K562 (cell line): ENCODE data around the gene EDEM1. TPM values are rescaled to one million over a fixed set of nuclear protein-coding genes. Genes with fewer than 3 reads are reported as not detected.

Source experiments
- ATAC-seq: fragments of 200-7000 bp; cut with Tn5 transposase; 3 replicates; pipeline ENCODE4 v1.9.1; 2020; ENCODE audit warnings: moderate library complexity
- BruUV-seq: library from RNA; stranded (reverse); fragments of 400-500 nt; replicated peaks from 2 replicates; lab custom pipeline; 2021; lab: Mats Ljungman, UMichigan
- CTCF ChIA-PET: fragments of 300-600 bp; formaldehyde crosslinking; extraction: SDS; loops from one replicate; lab custom pipeline; 2021; ENCODE audit warnings: low intra/inter-chr PET ratio; lab: Yijun Ruan, JAX
- POLR2A ChIA-PET: fragments of 300-600, 350-650 bp; sonication (Branson Sonifier 250); formaldehyde crosslinking; extraction: SDS; loops from one replicate; lab custom pipeline; 2021; ENCODE audit warnings: antibody characterized with exemption, inconsistent platforms; lab: Yijun Ruan, JAX
- DNase-seq, 4 experiments: peaks; one replicate each; pipeline versions ENCODE4 v3.0.0 to v3.0.0-alpha.2; 2011 to 2018; ENCODE audit warnings: low spot score in 3 of 4, mixed read lengths in 3 of 4; ENCODE audit errors: extremely low read depth in 1 of 4
- FAIRE-seq: peaks from 2 replicates; lab custom pipeline; 2011; peaks lifted over from hg19 to GRCh38; lab: Jason Lieb, UNC
- H2AFZ ChIP-seq: 2 replicates; pipeline ENCODE4 v1.6.0; 2011; ENCODE audit warnings: low read depth, low read length, control low read depth, inconsistent platforms
- H3K27ac ChIP-seq: fragments of 200-600 bp; 3 replicates; pipeline ENCODE4 v1.8.0; 2011; ENCODE audit warnings: low read depth, mild to moderate bottlenecking, control low read depth, inconsistent platforms, low read length, moderate library complexity, mixed read lengths; ENCODE audit errors: extremely low read depth
- H3K27me3 ChIP-seq, 2 experiments: fragments of 300-600 bp in 1 of 2; 2 replicates in 1 of 2; 3 replicates in 1 of 2; pipeline versions ENCODE4 v1.6.0 to v1.8.0; 2011; ENCODE audit warnings: inconsistent platforms in 2 of 2, low read length in 2 of 2, mild to moderate bottlenecking in 1 of 2, mixed read lengths in 1 of 2, moderate library complexity in 1 of 2; ENCODE audit not compliant: control insufficient read depth in 2 of 2, insufficient read depth in 2 of 2
- H3K36me3 ChIP-seq: fragments of 300-600 bp; 3 replicates; pipeline ENCODE4 v1.8.0; 2011; ENCODE audit warnings: mild to moderate bottlenecking, low read length, inconsistent platforms; ENCODE audit not compliant: control insufficient read depth, insufficient read depth
- H3K4me1 ChIP-seq, 2 experiments: fragments of 200-600 bp in 1 of 2; replicated peaks in 1 of 2; 2 replicates in 1 of 2; 3 replicates in 1 of 2; pipeline versions ENCODE4 v1.5.1 to v1.8.0; 2011; ENCODE audit warnings: inconsistent platforms in 2 of 2, low read length in 2 of 2, mild to moderate bottlenecking in 1 of 2, mixed read lengths in 1 of 2, moderate library complexity in 1 of 2; ENCODE audit not compliant: control insufficient read depth in 2 of 2, insufficient read depth in 2 of 2
- H3K4me2 ChIP-seq: 2 replicates; pipeline ENCODE4 v1.6.1; 2011; ENCODE audit warnings: low read length, control low read depth, inconsistent platforms, mixed read lengths; ENCODE audit not compliant: insufficient read depth
- H3K4me3 ChIP-seq: fragments of 200-600 bp; sonication (generic), shearing (Covaris generic); 2 replicates; pipeline ENCODE4 v1.5.1; 2016; ENCODE audit warnings: control low read depth, inconsistent platforms
- H3K79me2 ChIP-seq: fragments of 200-600 bp; 3 replicates; pipeline ENCODE4 v1.8.0; 2011; ENCODE audit warnings: low read length, inconsistent platforms; ENCODE audit not compliant: control insufficient read depth, insufficient read depth
- H3K9ac ChIP-seq, 2 experiments: 2 replicates each; pipeline versions ENCODE4 v1.6.0 to v1.6.1; 2011; ENCODE audit warnings: low read depth in 2 of 2, low read length in 2 of 2, control low read depth in 1 of 2, inconsistent platforms in 1 of 2, mild to moderate bottlenecking in 1 of 2, mixed read lengths in 1 of 2; ENCODE audit not compliant: insufficient read depth in 1 of 2
- H3K9me1 ChIP-seq: one replicate; pipeline ENCODE4 v1.6.0; 2011; ENCODE audit warnings: inconsistent platforms, mild to moderate bottlenecking, low read length, moderate library complexity; ENCODE audit not compliant: control insufficient read depth, insufficient read depth
- H3K9me3 ChIP-seq: replicated peaks from 2 replicates; pipeline ENCODE4 v1.5.1; 2011; ENCODE audit warnings: low read depth, low read length, inconsistent platforms; ENCODE audit not compliant: control insufficient read depth, insufficient read depth
- H4K20me1 ChIP-seq: replicated peaks from 2 replicates; pipeline ENCODE4 v1.6.1; 2011; ENCODE audit warnings: low read length, inconsistent platforms, mixed read lengths; ENCODE audit not compliant: control insufficient read depth, insufficient read depth
- L3MBTL2 ChIP-seq: fragments of 450-650 bp; IDR thresholded peaks from 2 replicates; pipeline ENCODE4 v1.6.1; 2016; ENCODE audit warnings: mild to moderate bottlenecking, moderate library complexity
- MECOM ChIP-seq: fragments of 250-450 bp; sonication (Bioruptor Pico); IDR thresholded peaks from 2 replicates; pipeline ENCODE4 v1.8.0; 2022; ENCODE audit warnings: inconsistent platforms
- U2AF1 ChIP-seq: fragments of 200-400 bp; formaldehyde crosslinking; optimal IDR thresholded peaks from 2 replicates; pipeline ENCODE3; 2017; ENCODE audit warnings: mild to moderate bottlenecking, low read depth, low read length, moderate library complexity
- WGBS: fragments of 100-300 bp; shearing (Covaris generic); methylation state at CpG from one replicate; pipeline ENCODE4 v1.1.6; 2016; ENCODE audit warnings: low coverage, mixed read lengths; ENCODE audit not compliant: insufficient coverage; ENCODE audit errors: missing lambda C conversion rate; 5-methylcytosine and 5-hydroxymethylcytosine counted together
- in situ Hi-C: fragments of 300-500 bp; cut with MboI; formaldehyde crosslinking; loops from 4 replicates; pipeline ENCODE4 v1.15.0; 2018; ENCODE audit warnings: inconsistent platforms, mixed read lengths
- intact Hi-C: fragments of 100-400 bp; cut with micrococcal nuclease; formaldehyde crosslinking; loops from 2 replicates; pipeline ENCODE4 v1.14.2; 2022
- polyA plus RNA-seq, 8 experiments: library from polyadenylated mRNA; depleted of rRNA in 4 of 8; stranded (reverse) in 5 of 8; unstranded in 3 of 8; fragments of >200 nt; fragmentation: Nextera tagmentation in 2 of 8; fragmentation: Illumina TruSeq in 1 of 8; extraction: Ambion mirVana in 2 of 8; extraction: Trizol in 1 of 8; gene quantifications; 2 replicates each; pipeline versions ENCODE4 v1.2.1 to v1.2.3, GENCODE V29; 2011 to 2014; ENCODE audit warnings: inconsistent platforms in 1 of 8, missing spikeins in 1 of 8
- total RNA-seq, 7 experiments: library from RNA; depleted of rRNA in 6 of 7; stranded (reverse); fragments of >200 nt in 6 of 7; fragmentation: Illumina TruSeq in 2 of 7; extraction: Trizol in 2 of 7; gene quantifications; 2 replicates each; pipeline versions ENCODE4 v1.2.1 to v1.2.3, GENCODE V29; 2011 to 2021; ENCODE audit warnings: low replicate concordance in 1 of 7
- TF ChIP-seq, protein P1 (sequence below): fragments of 450-650 bp; IDR thresholded peaks from 2 replicates; pipeline ENCODE4 v1.6.1; 2016; ENCODE audit warnings: mild to moderate bottlenecking, moderate library complexity
- TF ChIP-seq, protein P2 (sequence below), 2 experiments: fragments of 150-350 bp in 1 of 2; IDR thresholded peaks; 2 replicates each; pipeline ENCODE4 v1.6.1; 2012 to 2016; ENCODE audit warnings: low read depth in 2 of 2, low read length in 2 of 2, mild to moderate bottlenecking in 1 of 2, moderate library complexity in 1 of 2

The EDEM1 gene
- total and polyA plus RNA-seq, 9 of the 15 experiments (the other 6 are each of a cell fraction or from before 2014, with no cell fraction given) = 6.2 to 36.7 (median 14.3) TPM

GRCh38 chr3:5191555-5192304 is 4.2 kb downstream of the EDEM1 start:
- intact Hi-C loops = loop anchor here (5.0 kb wide), 1 partner anchor 379 kb away; no protein-coding TSS in a partner anchor
- 51% methylated on average over 5 of the region's 5 CpGs for WGBS
- no peaks in the 10 kb centered on the region for H3K9me3 ChIP-seq
- H3K4me3 ChIP-seq = no peak overlapping the region
- TF ChIP-seq, protein P1, sequence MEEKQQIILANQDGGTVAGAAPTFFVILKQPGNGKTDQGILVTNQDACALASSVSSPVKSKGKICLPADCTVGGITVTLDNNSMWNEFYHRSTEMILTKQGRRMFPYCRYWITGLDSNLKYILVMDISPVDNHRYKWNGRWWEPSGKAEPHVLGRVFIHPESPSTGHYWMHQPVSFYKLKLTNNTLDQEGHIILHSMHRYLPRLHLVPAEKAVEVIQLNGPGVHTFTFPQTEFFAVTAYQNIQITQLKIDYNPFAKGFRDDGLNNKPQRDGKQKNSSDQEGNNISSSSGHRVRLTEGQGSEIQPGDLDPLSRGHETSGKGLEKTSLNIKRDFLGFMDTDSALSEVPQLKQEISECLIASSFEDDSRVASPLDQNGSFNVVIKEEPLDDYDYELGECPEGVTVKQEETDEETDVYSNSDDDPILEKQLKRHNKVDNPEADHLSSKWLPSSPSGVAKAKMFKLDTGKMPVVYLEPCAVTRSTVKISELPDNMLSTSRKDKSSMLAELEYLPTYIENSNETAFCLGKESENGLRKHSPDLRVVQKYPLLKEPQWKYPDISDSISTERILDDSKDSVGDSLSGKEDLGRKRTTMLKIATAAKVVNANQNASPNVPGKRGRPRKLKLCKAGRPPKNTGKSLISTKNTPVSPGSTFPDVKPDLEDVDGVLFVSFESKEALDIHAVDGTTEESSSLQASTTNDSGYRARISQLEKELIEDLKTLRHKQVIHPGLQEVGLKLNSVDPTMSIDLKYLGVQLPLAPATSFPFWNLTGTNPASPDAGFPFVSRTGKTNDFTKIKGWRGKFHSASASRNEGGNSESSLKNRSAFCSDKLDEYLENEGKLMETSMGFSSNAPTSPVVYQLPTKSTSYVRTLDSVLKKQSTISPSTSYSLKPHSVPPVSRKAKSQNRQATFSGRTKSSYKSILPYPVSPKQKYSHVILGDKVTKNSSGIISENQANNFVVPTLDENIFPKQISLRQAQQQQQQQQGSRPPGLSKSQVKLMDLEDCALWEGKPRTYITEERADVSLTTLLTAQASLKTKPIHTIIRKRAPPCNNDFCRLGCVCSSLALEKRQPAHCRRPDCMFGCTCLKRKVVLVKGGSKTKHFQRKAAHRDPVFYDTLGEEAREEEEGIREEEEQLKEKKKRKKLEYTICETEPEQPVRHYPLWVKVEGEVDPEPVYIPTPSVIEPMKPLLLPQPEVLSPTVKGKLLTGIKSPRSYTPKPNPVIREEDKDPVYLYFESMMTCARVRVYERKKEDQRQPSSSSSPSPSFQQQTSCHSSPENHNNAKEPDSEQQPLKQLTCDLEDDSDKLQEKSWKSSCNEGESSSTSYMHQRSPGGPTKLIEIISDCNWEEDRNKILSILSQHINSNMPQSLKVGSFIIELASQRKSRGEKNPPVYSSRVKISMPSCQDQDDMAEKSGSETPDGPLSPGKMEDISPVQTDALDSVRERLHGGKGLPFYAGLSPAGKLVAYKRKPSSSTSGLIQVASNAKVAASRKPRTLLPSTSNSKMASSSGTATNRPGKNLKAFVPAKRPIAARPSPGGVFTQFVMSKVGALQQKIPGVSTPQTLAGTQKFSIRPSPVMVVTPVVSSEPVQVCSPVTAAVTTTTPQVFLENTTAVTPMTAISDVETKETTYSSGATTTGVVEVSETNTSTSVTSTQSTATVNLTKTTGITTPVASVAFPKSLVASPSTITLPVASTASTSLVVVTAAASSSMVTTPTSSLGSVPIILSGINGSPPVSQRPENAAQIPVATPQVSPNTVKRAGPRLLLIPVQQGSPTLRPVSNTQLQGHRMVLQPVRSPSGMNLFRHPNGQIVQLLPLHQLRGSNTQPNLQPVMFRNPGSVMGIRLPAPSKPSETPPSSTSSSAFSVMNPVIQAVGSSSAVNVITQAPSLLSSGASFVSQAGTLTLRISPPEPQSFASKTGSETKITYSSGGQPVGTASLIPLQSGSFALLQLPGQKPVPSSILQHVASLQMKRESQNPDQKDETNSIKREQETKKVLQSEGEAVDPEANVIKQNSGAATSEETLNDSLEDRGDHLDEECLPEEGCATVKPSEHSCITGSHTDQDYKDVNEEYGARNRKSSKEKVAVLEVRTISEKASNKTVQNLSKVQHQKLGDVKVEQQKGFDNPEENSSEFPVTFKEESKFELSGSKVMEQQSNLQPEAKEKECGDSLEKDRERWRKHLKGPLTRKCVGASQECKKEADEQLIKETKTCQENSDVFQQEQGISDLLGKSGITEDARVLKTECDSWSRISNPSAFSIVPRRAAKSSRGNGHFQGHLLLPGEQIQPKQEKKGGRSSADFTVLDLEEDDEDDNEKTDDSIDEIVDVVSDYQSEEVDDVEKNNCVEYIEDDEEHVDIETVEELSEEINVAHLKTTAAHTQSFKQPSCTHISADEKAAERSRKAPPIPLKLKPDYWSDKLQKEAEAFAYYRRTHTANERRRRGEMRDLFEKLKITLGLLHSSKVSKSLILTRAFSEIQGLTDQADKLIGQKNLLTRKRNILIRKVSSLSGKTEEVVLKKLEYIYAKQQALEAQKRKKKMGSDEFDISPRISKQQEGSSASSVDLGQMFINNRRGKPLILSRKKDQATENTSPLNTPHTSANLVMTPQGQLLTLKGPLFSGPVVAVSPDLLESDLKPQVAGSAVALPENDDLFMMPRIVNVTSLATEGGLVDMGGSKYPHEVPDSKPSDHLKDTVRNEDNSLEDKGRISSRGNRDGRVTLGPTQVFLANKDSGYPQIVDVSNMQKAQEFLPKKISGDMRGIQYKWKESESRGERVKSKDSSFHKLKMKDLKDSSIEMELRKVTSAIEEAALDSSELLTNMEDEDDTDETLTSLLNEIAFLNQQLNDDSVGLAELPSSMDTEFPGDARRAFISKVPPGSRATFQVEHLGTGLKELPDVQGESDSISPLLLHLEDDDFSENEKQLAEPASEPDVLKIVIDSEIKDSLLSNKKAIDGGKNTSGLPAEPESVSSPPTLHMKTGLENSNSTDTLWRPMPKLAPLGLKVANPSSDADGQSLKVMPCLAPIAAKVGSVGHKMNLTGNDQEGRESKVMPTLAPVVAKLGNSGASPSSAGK = 0 out of 2 replicates have a peak, but pooled peaks have one; percentile 23
- TF ChIP-seq, protein P2, sequence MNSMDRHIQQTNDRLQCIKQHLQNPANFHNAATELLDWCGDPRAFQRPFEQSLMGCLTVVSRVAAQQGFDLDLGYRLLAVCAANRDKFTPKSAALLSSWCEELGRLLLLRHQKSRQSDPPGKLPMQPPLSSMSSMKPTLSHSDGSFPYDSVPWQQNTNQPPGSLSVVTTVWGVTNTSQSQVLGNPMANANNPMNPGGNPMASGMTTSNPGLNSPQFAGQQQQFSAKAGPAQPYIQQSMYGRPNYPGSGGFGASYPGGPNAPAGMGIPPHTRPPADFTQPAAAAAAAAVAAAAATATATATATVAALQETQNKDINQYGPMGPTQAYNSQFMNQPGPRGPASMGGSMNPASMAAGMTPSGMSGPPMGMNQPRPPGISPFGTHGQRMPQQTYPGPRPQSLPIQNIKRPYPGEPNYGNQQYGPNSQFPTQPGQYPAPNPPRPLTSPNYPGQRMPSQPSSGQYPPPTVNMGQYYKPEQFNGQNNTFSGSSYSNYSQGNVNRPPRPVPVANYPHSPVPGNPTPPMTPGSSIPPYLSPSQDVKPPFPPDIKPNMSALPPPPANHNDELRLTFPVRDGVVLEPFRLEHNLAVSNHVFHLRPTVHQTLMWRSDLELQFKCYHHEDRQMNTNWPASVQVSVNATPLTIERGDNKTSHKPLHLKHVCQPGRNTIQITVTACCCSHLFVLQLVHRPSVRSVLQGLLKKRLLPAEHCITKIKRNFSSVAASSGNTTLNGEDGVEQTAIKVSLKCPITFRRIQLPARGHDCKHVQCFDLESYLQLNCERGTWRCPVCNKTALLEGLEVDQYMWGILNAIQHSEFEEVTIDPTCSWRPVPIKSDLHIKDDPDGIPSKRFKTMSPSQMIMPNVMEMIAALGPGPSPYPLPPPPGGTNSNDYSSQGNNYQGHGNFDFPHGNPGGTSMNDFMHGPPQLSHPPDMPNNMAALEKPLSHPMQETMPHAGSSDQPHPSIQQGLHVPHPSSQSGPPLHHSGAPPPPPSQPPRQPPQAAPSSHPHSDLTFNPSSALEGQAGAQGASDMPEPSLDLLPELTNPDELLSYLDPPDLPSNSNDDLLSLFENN (IDR thresholded peaks at IDR 0.05; ENCODE audit: low read depth in 2 of 2, low read length in 2 of 2) = no peak
- TF ChIP-seq L3MBTL2 (0 out of 2 replicates have a peak, but pooled peaks have one; percentile 11), U2AF1 (no peak), MECOM (CRISPR knock-in tag) (0 out of 2 replicates have a peak, but pooled peaks have one; percentile 9)
- no peak for DNase-seq
- no peak overlapping the region for H3K4me2 ChIP-seq
- peaks cover 72% of the 10 kb centered on the region for H3K79me2 ChIP-seq
- no peak for ATAC-seq
- H4K20me1 ChIP-seq = peaks cover 19% of the 10 kb centered on the region
- no peak for FAIRE-seq
- H3K4me1 ChIP-seq = peaks cover 21 to 55% of the 10 kb centered on the region in 2 experiments
- in situ Hi-C loops = no loop called here
- H3K27me3 ChIP-seq = no peaks in the 10 kb centered on the region
- BruUV-seq = TSS peak; percentile 1
- ChIA-PET POLR2A (interaction anchor here (1.3 kb wide), 1 partner anchor 40 kb away, joined by 6 read pairs; no protein-coding TSS in a partner anchor), CTCF (no interaction called here)
- H3K36me3 ChIP-seq = peaks cover 27% of the 10 kb centered on the region
- no peak overlapping the region for H2AFZ ChIP-seq
- H3K27ac ChIP-seq = no peak overlapping the region
- peaks cover 4% of the 10 kb centered on the region for H3K9me1 ChIP-seq
- H3K9ac ChIP-seq = no peak overlapping the region
